ENCODE data around the gene FAM3D. TPM values are rescaled to one million over a fixed set of nuclear protein-coding genes. Genes with fewer than 3 reads are reported as not detected.

FAM3D gene
- total and polyA plus RNA-seq, 9 of the 15 experiments (the other 6 are each of a cell fraction or from before 2014, with no cell fraction given) = not detected

- TF ChIP-seq GTF2B (IDR thresholded peaks at IDR 0.05; ENCODE audit: extremely low read depth, insufficient read length) = no peak
- TF ChIP-seq ZNF644 (tag; IDR thresholded peaks at IDR 0.05; ENCODE audit: low read depth) = no peak
- TF ChIP-seq KDM5B (IDR thresholded peaks at IDR 0.05; ENCODE audit: insufficient replicate concordance, low read depth, low read length) = no peak
- TF ChIP-seq ARID3A (IDR thresholded peaks at IDR 0.05; ENCODE audit: borderline replicate concordance, low read depth, low read length) = no peak
- TF ChIP-seq ZBTB26 (CRISPR knock-in tag; IDR thresholded peaks at IDR 0.05) = no peak
- no peak for TF ChIP-seq MLLT1 (IDR thresholded peaks at IDR 0.05)
- no peak for TF ChIP-seq GTF3C2 (IDR thresholded peaks at IDR 0.05; ENCODE audit: borderline replicate concordance, extremely low read depth, insufficient read length)
- no peak for TF ChIP-seq E2F4 (CRISPR knock-in tag; IDR thresholded peaks at IDR 0.05; ENCODE audit: low read depth)
Observed at GRCh38 chr3:58631742-58632141, 34.8 kb downstream of the FAM3D start (continued).

Measured in K562 (cell line).